Measurements from ENCODE around the gene HSD17B3.
"Not testable (repeated sequence)": the region's sequence is repeated elsewhere in the genome, so short reads cannot be mapped to it uniquely, and the experiment has no call there.

The HSD17B3 gene

DNA sequence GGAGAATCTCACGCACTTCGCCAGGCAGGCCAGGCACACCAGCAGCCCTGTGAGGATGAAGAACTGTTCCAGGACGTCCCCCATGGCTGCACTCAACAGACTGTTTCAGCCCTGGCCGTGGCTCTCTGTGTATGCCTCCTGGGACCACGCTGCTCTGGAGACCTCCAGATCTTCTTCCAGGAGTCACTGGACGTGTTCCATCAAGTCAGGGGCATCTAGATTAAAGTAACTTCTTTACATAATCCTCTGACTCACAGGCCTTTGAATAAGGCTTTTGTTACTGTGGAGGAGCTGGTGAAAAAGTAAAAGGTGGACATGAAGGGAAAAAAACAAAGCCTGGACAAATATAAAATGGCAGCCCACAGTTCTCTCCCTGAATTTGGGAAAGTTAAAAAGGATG is at the start of gene HSD17B3:
TSS of gene HSD17B3 (minus strand) at position 156 of the 400 bp plus-strand sequence. CDS start at position 84, 72 bp downstream.
- DNase-seq (ENCODE audit: low spot score): no peak

GRCh38 chr9:96350866-96351265 is 48.9 kb upstream of the HSD17B3 start:
- peak; percentile 97 for DNase-seq (ENCODE audit: low spot score)

DNA sequence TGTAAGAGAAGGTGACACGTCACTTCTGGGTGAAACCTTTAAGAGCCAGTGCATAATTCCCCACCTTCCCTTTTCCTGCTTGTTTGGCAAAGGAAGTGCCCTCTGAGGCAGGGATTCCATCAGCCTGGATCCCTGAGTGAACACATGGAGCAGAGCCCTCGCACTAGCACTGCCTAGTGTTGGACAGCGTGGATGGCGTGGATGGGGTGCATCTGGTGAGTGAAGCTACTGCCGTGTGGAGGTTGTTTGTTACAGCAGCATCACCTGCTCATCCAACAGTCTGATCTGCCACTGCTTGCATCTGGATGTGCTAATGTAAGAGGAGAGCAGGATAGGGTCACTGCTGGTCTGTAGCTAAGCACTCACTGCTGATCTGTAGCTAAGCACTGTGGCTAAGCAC is 46.3 kb upstream of the HSD17B3 start:
- DNase-seq (ENCODE audit: low spot score): no peak

GRCh38 chr9:96345551-96345950 is 43.6 kb upstream of the HSD17B3 start:
- DNase-seq (ENCODE audit: low spot score): no peak

DNA sequence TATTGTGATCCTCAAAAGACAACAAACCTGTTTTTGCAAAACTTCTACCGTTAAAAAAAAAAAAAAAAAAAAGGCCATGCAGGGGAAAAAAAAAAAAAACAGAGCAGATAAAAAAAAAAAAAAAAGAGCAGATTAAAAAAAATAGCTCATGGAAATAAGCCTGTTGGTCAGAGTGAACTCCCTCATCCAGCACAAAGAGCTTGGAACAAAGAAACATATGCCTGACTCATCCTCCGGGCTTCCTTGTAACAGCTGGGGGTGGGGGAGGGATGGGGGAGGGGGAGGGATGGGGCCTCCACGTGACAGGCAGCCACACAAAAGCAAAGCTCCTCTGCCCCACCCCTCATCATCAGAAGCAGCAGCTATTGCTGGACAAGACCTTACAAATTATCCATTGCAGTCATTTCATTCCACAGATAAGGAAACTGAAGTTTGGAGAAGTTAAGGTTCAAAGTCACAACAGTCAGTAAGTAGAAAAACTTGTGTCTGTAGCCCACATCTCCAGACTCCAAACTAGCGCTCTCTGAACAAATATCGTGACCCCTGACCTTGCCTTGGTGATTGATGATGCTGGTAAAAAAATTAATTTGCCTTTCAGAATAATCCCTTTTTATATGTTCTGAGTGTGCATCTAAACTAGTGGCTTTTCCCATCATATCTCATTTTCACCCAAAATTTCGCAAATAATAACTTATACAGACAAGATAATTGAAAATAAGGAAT is 42.6 kb upstream of the HSD17B3 start:
- peak; percentile 92 for DNase-seq (ENCODE audit: low spot score)

GRCh38 chr9:96343515-96344360 is 41.8 kb upstream of the HSD17B3 start:
- no peak for DNase-seq (ENCODE audit: low spot score)

- DNase-seq (ENCODE audit: low spot score): no peak
Measured at GRCh38 chr9:96342571-96343245, 40.7 kb upstream of the HSD17B3 start.

DNA sequence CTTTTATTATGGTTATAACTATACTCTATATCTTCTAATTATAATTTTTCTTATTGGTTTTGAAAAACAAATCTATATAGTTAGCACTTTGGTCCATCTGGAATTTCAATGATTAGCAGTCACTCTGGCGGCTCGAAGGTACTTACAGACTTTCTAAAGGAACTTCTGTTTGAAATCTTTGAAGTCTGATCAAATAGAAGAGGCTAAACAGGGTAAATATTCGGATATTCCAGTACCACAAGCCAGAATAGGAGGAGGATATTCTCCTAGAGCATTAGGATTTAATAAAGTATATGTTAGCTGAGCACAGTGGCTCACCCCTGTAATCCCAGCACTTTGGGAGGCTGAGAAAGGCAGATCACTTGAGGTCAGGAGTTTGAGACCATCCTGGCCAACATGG is 38.7 kb upstream of the HSD17B3 start:
- DNase-seq (ENCODE audit: low spot score): no peak

GRCh38 chr9:96338299-96338698 is 36.3 kb upstream of the HSD17B3 start:
- DNase-seq (ENCODE audit: low spot score): no peak

DNA sequence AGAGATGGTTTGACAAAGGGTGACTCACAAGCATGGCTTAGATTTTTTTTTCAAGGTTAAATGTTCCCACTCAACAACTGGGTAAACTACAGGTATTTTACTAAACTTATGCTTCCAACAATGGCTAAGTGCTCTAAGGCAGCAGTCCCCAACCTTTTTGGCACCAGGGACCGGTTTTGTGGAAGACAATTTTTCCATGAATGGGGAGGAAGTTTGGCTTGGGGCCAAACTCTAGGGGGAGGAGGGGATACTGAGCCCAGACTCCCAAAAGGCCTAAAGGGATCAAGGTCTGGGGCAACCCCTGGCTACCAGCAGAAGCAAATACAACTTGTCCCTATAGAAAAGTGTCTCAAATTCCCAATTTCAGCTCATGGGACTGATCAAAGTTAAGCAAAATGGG is 32.0 kb upstream of the HSD17B3 start:
- no peak for DNase-seq (ENCODE audit: low spot score)

DNA sequence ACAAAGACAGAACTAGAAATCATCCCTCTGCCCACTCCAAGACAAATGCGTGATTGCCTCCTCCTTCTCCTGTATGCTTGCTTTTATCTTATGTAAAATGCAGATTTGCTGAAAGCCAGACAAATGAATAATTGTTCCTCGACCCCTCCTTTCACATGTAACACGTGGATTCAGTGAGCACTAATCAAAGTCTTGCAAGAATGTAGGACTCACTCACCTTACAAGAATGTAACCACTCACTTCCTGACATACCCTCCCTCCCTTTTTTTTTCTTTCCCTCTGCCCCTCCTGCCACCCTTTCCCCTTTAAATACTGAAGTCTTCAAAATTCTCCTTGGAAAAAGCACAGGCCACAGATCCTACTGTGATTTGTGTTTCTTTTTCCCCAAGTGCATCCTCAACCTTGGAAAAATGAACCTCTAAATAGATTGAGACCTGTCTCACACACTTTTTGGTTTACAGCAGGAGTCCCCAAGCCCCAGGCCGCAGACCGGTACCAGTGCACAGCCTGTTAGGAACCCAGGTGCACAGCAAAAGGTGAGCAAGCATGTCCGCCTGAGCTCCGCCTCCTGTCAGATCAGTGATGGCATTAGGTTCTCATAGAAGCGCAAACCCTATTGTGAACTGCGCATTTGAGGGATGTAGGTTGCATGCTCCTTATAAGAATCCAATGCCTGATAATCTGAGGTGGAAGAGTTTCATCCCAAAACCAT is 29.4 kb upstream of the HSD17B3 start:
- no peak for DNase-seq (ENCODE audit: low spot score)

DNA sequence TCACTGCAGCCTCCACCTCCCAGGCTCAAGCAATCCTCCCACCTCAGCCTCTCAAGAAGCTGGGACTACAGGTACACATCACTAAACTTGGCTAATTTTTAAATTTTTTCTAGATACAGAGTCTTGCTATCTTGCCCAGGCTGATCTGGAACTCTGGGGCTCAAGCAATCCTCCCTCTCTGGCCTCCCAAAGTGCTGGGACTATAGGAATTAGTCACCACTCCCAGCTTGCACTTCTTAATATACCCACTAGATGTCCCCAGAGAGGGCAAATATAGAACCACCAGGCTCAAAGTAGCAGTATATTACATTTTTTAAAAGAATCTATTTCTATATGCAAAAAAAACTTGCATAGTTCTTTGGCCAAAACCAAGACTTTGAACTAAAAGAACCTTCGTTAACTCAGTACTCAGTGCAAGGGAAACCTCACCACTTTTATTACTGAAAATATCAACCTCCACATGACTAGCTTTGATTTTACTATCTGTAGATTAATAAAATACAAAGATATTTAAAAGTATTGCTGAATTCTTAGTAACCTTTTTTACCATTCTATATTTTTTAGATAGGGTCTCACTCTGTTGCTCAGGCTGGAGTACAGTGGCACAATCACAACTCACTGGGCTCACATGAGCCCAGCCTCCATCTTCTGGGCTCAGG is 25.8 kb upstream of the HSD17B3 start:
- DNase-seq (ENCODE audit: low spot score): peak; percentile 81

DNA sequence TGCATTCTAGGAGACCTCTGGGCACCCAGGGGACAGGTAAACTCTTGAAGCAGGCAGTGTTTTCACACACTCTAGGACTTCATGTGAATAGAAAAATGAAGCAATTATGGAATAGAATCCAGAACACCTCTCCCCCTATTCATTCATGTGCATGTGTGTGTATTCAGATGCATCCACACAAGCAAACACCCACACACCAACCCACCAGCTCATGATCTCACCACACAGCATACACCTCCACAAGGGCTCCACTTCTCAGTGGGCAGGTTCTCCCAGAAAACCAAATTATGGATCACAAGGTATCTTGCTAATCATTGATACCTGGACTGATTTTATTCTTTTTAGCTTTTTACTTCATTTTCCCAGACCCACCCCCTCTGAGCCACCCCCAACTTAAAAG is 21.2 kb upstream of the HSD17B3 start:
- DNase-seq (ENCODE audit: low spot score): no peak

- DNase-seq (ENCODE audit: low spot score): not testable (repeated sequence)
Measured at GRCh38 chr9:96322736-96323135, 20.8 kb upstream of the HSD17B3 start.

DNA sequence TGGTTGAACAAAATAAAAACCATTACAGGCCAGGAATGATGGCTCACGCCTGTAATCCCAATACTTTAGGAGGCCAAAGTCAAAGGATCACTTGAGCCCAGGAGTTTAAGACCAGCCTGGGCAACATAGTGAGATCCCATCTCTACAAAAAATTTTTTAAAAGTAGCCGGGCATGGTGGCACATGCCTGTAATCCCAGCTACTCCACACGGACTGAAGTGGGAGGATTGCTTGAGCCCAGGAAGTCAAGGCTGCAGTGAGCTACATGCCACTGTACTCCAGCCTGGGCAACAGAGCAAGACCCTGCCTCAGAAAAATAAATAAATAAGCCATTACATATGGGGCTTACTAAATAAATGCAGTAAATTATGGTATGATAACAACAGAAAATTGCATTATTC is 20.2 kb upstream of the HSD17B3 start:
- DNase-seq (ENCODE audit: low spot score): not testable (repeated sequence)

DNA sequence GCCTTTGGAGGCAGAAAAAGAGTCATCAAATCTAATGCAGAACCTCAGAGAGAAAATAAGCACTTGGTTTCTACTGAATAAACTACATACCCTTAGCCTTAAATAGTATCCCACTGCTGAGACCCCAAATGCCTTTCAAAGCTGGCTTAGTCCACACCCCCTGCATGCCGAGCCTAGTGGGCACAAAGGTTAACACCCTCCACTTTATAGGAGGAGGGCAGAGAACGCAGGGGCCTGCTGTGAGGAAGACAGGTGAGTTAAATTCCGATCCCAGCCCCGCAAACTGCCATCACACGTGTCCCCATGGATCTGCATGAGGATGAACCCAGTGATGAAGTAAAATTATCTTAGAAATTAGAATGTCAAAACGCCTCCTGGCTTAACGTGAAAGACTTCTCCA is 19.5 kb upstream of the HSD17B3 start:
- DNase-seq (ENCODE audit: low spot score): no peak

DNA sequence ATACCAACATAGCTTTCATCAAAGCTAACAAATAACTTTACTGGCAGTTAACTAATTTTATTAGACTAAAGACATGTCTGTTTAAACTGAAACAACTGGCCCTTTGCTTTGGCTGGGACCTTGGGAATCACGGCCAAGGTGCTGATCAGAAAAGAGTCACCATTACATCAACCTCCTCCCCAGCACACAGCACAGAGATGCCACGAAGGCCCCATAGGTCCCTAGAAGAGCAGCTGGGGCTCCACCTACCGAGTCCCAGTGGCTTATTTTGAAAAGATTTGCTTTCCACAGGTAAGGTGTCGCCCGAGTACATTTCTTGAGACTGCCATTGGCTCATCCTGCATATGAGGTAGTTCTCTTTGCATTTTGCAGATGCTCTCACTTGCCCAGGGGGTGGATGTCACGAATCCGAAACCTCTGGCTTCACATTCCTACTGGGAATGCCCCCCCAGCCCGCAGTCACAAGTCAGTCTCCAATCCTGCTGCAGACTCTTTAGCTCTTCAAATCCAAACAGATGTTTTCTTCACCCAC is 18.8 kb upstream of the HSD17B3 start:
- DNase-seq (ENCODE audit: low spot score): no peak

DNA sequence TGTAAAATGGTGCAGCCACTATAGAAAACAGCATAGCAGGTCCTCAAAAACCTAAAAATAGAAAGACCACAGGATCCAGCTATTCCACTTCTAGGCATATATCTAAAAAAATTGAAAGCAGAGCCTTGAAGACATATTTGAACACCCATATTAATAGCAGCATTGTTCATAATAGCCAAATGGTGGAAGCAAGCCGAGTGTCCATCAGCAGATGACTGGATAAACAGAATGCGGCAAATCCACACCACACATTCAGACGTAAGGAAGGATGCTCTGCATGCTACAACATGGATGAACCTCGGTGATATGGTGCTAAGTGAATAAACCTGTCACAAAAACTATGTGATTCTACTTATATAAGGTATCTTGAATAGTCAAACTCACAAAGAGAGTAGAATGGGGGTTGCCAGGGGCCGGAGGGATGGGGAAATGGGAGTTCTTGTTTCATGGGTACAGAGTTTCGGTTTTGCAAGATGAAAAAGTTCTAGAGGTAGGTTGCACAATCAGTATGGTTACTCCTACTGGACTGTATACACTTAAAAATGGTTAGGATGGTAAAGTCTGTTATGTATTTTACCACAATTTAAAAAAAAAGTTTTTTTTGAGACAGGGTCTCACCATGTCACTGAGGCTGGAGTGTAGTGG is 17.1 kb upstream of the HSD17B3 start:
- no peak for DNase-seq (ENCODE audit: low spot score)

- DNase-seq (ENCODE audit: low spot score): peak; percentile 61
Measured at GRCh38 chr9:96317335-96317980, 15.5 kb upstream of the HSD17B3 start.

- no peak for DNase-seq (ENCODE audit: low spot score)
Measured at GRCh38 chr9:96309850-96310249, 7.9 kb upstream of the HSD17B3 start.

All from pons (tissue), 1 donor.